ENCODE measurements around the gene MLEC. TPM values are rescaled to one million over a fixed set of nuclear protein-coding genes. Genes with fewer than 3 reads are reported as not detected.

MLEC gene
- total RNA-seq, 3 donors from 2014 or later (not counting 1 experiment from before 2014, with no cell fraction given): 47.4 to 52.8 (median 49.6) TPM

DNA sequence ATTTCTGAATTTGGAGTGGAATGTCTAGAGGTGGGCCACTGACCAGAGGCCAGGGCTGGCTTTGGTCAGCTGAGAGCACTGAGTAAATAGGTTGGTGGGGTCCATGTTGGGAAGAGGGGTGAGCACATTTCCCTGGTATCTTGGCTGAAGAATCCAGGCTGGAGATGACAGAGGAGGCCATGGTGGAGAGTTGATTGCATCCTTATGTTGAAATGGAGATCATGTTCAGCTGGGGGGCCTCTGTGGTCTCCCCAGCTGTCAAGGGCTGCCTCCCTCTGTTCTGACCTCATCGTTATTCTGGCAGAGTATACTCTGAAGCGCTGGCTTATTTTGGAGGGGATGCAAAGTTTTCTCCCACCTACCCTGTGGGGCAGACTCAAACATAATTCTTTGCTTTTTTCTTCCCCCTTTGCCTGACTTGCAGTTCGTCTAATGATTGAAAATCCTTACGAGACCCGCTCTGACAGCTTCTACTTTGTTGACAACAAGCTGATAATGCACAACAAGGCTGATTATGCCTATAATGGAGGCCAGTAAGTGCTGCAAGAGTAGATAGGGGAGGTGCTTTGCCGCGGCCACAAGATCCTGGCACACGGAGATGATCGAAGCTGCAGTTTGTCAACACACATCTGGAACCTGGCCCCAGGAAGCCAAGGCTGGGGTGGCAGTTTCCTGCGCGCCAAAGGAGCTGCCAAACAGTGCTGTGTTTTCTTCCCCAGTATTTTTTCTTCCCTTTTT lies 32.7 kb downstream of the MLEC start:
- Histone ChIP-seq H3K27ac (ENCODE audit: low read length) (no peak overlapping the region), H3K9me3 (ENCODE audit: control insufficient read depth, insufficient read depth, low read length) (no peaks in the 10 kb centered on the region), H3K4me3 (ENCODE audit: low read length) (no peak overlapping the region), H3K27me3 (ENCODE audit: control insufficient read depth, insufficient read depth, low read length) (no peaks in the 10 kb centered on the region), H3K4me1 (ENCODE audit: control insufficient read depth, insufficient read depth, low read length) (no peaks in the 10 kb centered on the region), H3K36me3 (ENCODE audit: control insufficient read depth, insufficient read depth, low read length) (peaks cover 51% of the 10 kb centered on the region)
- no peak overlapping the region for H3K27ac Mint-ChIP-seq
- 60% methylated on average over 11 of the region's 11 CpGs for WGBS (ENCODE audit: insufficient coverage)
- H3K36me3 Mint-ChIP-seq: peaks cover 8% of the 10 kb centered on the region
- no peaks in the 10 kb centered on the region for H3K9me3 Mint-ChIP-seq
- no peaks in the 10 kb centered on the region for H3K27me3 Mint-ChIP-seq (ENCODE audit: low read depth in 2 of 2)
- DNase-seq (no peak), ATAC-seq (no peak)
- H3K4me1 Mint-ChIP-seq: peaks cover 3% of the 10 kb centered on the region in 2 donors
- intact Hi-C loops (cut with micrococcal nuclease): no loop called here
- TF ChIP-seq, protein P1, sequence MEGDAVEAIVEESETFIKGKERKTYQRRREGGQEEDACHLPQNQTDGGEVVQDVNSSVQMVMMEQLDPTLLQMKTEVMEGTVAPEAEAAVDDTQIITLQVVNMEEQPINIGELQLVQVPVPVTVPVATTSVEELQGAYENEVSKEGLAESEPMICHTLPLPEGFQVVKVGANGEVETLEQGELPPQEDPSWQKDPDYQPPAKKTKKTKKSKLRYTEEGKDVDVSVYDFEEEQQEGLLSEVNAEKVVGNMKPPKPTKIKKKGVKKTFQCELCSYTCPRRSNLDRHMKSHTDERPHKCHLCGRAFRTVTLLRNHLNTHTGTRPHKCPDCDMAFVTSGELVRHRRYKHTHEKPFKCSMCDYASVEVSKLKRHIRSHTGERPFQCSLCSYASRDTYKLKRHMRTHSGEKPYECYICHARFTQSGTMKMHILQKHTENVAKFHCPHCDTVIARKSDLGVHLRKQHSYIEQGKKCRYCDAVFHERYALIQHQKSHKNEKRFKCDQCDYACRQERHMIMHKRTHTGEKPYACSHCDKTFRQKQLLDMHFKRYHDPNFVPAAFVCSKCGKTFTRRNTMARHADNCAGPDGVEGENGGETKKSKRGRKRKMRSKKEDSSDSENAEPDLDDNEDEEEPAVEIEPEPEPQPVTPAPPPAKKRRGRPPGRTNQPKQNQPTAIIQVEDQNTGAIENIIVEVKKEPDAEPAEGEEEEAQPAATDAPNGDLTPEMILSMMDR (IDR thresholded peaks at IDR 0.05): no peak
- no peak overlapping the region for H3K4me3 Mint-ChIP-seq

DNA sequence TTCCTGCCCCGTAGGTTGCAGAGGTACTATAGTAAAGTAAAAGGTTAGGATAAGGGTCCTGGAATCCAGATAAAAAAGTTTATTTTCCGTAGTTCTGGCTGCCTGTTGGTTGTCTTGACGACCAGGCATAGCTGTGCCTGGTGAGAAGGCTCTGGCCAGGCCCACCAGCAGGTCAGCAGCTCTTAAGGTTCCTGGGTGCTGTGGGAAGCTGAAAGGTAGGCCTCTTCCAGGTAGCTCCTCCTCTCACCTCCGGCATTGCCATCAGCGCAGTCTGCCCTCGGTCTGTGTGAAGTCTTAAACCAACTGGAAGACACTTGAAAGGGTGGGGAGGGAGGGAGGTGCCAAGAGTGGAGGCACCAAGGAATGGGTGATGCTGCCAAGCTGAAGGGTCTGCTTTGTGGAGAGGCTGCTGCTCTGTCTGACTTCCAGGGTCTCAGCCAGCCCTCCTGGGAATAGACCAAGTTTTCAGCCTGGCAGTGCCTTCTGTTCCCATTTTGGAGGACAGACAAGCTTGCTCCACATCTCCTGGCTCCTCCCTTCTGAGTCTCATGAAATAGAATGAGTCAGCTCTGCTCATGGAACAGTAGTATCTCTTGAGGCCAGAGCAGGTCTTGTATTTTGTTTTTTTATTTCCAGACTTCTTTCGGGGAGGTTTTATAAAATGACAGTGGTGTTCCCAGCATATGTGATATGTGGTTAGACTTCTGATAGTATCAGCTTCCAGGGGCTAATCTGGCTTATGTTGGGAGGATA lies 33.5 kb downstream of the MLEC start:
- no peaks in the 10 kb centered on the region for H3K27me3 Mint-ChIP-seq (ENCODE audit: low read depth in 2 of 2)
- intact Hi-C loops (cut with micrococcal nuclease): no loop called here
- ATAC-seq (no peak), DNase-seq (no peak)
- peaks cover 8% of the 10 kb centered on the region for H3K36me3 Mint-ChIP-seq
- Histone ChIP-seq H3K27ac (ENCODE audit: low read length) (no peak overlapping the region), H3K36me3 (ENCODE audit: control insufficient read depth, insufficient read depth, low read length) (peaks cover 48% of the 10 kb centered on the region), H3K4me3 (ENCODE audit: low read length) (no peak overlapping the region), H3K4me1 (ENCODE audit: control insufficient read depth, insufficient read depth, low read length) (peaks cover 7% of the 10 kb centered on the region), H3K27me3 (ENCODE audit: control insufficient read depth, insufficient read depth, low read length) (no peaks in the 10 kb centered on the region), H3K9me3 (ENCODE audit: control insufficient read depth, insufficient read depth, low read length) (no peaks in the 10 kb centered on the region)
- TF ChIP-seq, protein P1 (IDR thresholded peaks at IDR 0.05): no peak
- H3K4me1 Mint-ChIP-seq: peaks cover 10% of the 10 kb centered on the region in 2 donors
- WGBS (ENCODE audit: insufficient coverage): 80% methylated on average over 6 of the region's 7 CpGs
- no peak overlapping the region for H3K4me3 Mint-ChIP-seq
- H3K9me3 Mint-ChIP-seq: no peaks in the 10 kb centered on the region
- H3K27ac Mint-ChIP-seq: no peak overlapping the region

DNA sequence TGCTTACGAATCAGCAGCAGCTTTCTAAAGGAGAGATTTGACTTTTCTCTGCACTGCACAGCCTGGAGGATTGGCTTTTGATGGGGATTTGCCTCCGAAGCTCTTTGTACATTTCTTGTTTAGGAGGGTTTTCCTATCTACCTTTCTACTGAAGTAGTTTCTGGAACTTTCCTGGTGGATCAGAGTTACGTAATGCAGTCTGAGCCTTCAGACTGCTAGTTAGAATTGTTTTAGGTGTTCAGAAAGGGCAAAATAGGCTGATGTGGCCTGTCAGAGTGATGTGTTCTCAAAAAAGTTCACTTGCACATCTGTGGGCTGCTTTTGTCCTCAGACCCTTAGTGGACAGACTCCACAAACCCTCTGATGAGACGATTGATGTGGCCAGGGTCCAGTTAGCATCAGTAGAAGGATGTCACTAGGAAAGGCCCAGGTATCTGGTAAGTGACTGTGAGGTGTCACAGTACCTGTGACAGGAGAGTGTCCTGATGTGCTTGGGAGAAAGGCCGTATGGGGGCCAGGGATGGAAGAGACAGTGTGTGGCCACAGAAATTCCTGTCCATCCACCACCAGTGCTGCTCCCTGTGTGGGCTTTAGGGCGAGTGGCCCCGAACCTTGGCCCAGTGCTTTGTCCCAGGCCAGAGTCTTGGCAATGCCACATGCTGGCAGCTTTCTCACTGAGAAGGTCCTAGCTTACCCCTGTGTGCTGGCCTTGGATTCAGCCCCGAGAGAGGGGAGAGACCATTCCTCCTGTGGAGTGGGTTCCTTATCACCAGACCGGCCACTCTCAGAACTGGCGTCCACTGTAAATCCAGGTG lies 34.2 kb downstream of the MLEC start:
- H3K36me3 Mint-ChIP-seq: peaks cover 8% of the 10 kb centered on the region
- TF ChIP-seq, protein P1 (IDR thresholded peaks at IDR 0.05): no peak
- H3K9me3 Mint-ChIP-seq: no peaks in the 10 kb centered on the region
- Histone ChIP-seq H3K36me3 (ENCODE audit: control insufficient read depth, insufficient read depth, low read length) (peaks cover 48% of the 10 kb centered on the region), H3K27ac (ENCODE audit: low read length) (no peak overlapping the region), H3K4me1 (ENCODE audit: control insufficient read depth, insufficient read depth, low read length) (peaks cover 12% of the 10 kb centered on the region), H3K4me3 (ENCODE audit: low read length) (no peak overlapping the region), H3K27me3 (ENCODE audit: control insufficient read depth, insufficient read depth, low read length) (no peaks in the 10 kb centered on the region), H3K9me3 (ENCODE audit: control insufficient read depth, insufficient read depth, low read length) (no peaks in the 10 kb centered on the region)
- ATAC-seq (no peak), DNase-seq (no peak)
- H3K4me1 Mint-ChIP-seq: peaks cover 12 to 16% of the 10 kb centered on the region in 2 donors
- H3K27me3 Mint-ChIP-seq (ENCODE audit: low read depth in 2 of 2): no peaks in the 10 kb centered on the region
- H3K4me3 Mint-ChIP-seq: no peak overlapping the region
- H3K27ac Mint-ChIP-seq: no peak overlapping the region
- intact Hi-C loops (cut with micrococcal nuclease): no loop called here
- 95% methylated on average over 10 of the region's 10 CpGs for WGBS (ENCODE audit: insufficient coverage)

All from natural killer cell (primary cell).